IPS-11a (cell line): ENCODE results near the gene FLRT3.

Experiments used
- H3K4me3 ChIP-seq: one replicate; pipeline ENCODE4 v1.5.1; 2013; ENCODE audit warnings: low read depth, low read length, control low read depth

Gene FLRT3

DNA sequence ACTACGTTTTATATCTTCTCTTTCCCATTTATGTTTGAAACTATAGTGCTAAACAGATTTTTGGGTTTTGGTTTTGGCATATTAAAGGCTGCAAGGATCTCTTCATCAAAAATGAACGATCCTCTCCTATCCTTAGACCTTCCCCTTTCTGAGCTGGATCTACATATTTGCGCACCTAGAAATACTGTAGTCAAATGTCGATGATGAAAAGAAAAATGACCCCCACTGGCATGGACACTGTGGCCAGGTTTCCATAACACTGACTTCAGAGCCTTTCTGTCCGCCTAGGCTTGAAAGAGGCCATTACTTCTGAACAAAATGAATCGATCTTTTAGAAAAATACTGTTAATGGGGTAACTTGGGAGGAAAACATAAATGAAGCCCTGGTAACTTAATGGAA, 5.8 kb downstream of the FLRT3 start:
- H3K4me3 ChIP-seq = no peak overlapping the region

DNA sequence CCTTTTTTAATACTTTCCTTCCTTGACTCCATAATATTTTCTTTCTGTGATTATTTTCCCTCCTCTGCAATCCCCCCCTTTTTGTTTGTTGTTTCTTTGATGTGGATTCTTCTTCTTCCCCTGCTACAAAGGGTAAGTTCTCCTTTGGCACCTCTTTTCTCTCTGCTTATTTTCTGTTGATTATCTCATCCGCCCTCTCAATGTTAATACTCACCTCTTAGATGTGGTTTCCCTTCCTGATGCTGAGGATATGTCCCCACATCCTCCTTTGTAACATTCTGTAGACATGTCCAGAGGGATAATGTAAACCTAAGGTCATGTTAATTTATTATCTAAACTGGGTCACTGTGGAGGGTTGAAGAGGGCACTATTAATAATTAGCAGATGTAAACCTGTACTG, 17.7 kb downstream of the FLRT3 start:
- no peak overlapping the region for H3K4me3 ChIP-seq

DNA sequence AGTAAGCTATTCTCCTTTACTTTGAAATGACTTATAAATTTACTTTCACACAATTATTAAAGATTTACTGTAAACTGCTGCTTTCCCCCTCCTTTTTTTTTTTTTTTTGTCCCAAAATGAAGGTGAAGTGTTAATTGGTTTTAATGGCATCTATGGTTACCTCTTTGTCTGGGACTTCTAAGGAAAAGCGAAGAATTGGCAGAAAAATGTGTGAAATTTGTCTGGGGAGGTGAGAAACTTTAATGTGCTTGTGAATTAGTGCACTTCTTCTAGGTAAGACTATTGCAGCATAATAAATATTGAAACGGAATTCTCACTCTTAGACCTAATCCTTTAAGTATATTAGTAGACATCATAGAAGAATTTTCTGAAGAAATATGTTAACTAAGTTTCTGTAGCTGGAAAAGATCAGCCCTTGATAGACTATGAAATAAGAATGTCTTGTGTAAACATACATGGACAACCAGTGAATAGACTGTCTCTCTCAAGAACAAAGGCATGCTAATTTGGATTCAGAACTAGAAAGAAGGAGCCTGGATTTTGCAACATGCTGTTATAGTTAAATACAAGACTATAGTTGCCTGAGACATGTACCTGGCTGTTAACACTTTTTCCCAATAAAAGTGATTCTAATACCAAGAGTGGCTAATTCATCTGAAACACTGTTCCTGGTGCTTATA, 23.9 kb downstream of the FLRT3 start:
- H3K4me3 ChIP-seq = no peak overlapping the region

DNA sequence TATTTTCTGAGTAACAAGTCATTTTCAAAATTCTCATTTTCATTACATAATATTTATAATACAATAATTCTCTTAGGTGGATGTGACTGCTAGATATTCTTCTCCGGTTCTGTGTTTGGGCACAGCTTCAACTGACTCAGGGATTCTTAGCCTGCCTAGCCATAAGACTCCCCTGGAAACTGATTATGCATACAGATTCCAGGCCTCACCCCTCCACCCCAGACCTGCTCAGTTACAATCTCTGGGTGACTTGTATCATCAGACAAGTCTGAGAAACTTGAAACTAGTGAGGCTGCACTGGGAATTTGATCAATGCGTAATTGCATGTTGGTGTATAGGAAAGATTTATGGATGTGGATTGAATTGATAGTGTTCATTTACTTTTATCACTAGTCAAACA, 25.4 kb downstream of the FLRT3 start:
- H3K4me3 ChIP-seq = no peak overlapping the region

DNA sequence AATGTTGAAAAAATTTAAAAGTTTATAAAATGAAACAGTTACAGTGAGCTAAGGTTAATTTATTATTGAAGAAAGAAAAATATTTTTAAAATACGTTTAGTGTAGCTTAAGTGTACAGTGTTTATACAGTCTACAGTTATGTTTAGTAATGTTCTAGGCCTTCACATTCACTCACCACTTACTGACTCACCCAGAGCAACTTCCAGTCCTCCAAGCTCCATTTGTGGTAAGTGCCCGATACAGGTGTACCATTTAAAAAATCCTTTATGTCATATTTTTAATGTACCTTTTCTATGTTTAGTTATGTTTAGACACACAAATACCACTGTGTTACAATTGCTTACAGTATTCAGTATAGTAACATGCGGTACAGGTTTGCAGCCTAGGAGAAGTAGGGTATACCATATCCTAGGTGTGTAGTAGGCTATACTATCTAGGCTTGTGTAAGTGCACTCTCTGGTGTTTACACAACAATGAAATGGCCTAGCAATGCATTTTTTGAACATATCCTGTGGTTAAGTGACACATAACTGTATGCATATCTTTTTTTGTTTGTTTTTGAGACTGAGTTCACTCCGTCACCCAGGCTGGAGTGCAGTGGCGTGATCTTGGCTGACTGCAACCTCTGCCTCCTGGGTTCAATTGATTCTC, 26.3 kb downstream of the FLRT3 start:
- H3K4me3 ChIP-seq = no peak overlapping the region

DNA sequence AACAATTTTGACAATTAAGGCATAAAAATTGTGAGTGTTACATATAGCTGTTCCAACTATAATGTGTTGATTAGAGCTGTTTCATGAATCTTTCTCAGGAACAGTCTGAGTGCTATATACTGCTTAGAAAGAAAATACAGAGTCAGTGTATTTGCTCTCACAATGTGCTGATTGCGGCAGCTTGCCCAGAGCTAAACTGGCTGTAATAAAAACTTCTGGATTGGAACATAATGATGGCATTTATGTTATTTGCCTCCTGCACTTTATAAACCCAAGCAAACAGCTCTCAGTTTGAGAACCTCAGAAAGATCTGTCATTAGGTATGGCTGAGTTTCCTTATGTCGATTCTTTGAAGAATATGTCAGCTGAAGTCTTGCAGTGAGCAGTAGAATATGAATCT, 29.5 kb downstream of the FLRT3 start:
- H3K4me3 ChIP-seq = no peak overlapping the region

DNA sequence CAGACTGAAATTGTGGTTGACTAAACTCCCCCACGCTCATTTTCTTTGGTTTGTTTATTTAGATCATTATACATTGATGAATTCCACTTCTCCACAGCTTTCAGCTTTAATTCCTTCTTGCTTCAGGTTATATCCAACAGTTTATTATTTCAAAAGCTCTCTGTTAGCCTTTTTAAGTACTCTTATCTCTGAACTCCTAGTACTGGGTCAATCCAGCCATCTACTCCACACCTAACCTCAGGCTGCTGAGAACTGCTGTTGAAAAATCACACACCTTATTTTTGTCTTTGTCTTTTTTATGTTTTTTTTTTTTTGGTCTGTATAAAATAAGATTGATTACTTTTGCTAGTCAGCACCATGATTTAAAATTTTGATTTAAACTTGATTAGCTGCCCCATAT, 32.9 kb downstream of the FLRT3 start:
- H3K4me3 ChIP-seq = no peak overlapping the region

DNA sequence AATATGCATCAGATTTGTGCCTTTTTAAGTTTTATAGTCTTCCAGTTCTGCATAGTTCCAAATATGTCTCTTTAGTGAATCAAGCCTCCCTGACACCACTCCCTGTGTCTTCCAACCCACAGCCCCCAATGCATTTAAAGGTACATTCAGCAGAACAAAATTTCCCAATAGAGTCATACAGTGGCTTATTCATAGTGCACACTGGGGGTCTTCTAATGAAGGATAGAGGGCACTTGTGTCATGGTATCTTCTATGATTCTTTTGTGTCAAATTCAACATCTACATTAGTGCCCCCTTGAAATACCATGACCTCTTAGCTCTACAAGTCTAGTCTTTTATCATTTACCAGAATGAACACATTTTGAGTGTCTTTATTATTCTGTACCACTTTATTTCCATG, 33.8 kb downstream of the FLRT3 start:
- H3K4me3 ChIP-seq = no peak overlapping the region

DNA sequence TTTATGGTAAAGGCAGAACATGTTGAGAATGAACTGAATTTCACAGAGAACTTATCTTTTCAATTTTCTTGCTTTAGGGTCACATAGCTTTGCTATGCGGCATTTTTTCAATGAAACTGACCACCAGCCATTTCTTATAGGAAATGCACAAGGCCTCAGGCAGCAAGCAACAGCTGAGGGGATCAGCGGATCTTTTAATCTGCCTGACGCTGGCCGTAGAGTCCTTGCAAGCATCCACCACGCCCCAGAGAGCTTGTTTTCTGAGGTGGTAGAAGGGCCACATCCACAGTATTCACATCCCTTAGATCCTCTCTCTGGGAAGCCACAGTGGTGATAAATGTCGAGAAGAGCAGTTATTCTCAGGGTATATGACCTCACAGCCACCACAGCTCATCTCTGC, 34.3 kb downstream of the FLRT3 start:
- no peak overlapping the region for H3K4me3 ChIP-seq

DNA sequence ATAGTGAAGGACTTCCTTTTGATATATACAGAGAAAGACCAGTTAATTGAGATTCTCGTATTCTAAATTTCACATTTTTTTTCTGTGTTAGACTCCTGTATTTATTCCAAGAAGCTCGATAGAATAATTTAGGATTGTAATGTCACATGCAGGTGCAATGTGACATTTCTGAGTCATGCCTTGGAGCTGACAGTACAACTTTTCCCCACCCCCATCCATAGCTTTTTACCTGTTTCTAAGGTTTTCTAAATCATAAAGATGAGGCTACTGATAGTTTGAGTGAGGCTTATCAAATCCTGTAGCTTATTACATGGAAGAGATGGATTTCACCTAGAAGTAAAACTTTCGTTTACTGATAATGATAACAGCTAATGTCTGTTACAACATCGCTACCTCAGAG, 37.6 kb downstream of the FLRT3 start:
- H3K4me3 ChIP-seq = no peak overlapping the region

DNA sequence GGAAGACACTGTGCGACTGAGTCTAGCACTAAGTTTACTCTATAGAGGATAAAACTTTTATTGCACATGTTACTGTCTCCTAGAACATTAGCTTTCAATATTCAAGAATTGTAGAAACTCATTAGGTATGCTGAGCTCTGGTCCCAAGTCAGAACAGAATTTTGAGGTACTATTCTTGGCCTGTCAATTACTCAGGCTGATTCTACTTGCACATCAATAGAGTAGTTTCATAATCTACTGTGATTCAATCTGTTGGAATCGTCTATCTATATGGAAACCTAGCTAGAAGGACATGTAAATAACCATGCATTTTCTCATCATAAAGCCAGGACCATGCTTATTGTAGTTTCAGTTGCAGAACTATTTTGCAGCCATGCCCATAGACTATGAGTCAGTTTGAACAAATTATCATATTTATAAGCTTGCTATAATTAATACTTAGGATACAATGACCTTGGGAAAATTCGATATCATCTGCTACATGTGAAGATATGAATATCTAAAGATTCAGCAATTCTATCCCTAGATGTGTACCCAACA, 41.6 kb downstream of the FLRT3 start:
- no peak overlapping the region for H3K4me3 ChIP-seq

DNA sequence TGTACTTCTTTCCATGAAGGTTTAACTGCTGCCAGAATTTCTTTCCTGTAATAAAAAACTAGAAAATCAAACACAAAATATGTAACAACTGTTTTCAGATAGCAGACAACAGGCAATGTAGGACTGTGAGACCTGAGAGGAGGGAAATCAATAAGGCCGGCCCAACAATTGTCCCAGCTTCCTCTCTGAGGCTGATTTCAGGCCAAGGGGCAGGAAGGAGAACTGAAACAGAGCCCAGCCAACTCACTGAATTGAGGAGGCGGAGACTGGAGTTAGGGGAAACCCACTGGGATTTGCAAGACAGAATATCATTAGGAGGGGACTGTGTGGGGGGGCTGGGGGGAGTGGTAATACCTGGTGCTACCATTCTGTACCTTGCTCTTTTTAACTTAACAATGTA, 42.2 kb downstream of the FLRT3 start:
- no peak overlapping the region for H3K4me3 ChIP-seq

DNA sequence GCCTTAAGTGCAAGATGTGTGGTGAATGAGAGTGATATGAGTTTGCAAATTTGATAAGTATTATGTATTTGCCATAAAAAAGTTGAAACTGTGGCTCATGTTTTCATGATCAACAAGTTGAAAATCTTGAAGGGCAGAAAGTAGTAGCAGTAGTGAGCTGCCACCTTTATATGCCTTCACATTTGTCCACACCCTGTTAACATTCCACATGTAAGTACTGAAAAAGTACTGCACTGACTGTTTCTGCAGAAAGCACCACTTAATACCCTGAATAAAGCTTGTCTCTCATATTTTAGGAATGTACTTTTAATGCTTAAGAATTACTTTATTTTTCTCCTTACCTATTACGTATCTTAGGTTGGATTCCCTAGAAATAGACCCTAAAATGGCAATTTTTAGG, 45.9 kb downstream of the FLRT3 start:
- H3K4me3 ChIP-seq = no peak overlapping the region

DNA sequence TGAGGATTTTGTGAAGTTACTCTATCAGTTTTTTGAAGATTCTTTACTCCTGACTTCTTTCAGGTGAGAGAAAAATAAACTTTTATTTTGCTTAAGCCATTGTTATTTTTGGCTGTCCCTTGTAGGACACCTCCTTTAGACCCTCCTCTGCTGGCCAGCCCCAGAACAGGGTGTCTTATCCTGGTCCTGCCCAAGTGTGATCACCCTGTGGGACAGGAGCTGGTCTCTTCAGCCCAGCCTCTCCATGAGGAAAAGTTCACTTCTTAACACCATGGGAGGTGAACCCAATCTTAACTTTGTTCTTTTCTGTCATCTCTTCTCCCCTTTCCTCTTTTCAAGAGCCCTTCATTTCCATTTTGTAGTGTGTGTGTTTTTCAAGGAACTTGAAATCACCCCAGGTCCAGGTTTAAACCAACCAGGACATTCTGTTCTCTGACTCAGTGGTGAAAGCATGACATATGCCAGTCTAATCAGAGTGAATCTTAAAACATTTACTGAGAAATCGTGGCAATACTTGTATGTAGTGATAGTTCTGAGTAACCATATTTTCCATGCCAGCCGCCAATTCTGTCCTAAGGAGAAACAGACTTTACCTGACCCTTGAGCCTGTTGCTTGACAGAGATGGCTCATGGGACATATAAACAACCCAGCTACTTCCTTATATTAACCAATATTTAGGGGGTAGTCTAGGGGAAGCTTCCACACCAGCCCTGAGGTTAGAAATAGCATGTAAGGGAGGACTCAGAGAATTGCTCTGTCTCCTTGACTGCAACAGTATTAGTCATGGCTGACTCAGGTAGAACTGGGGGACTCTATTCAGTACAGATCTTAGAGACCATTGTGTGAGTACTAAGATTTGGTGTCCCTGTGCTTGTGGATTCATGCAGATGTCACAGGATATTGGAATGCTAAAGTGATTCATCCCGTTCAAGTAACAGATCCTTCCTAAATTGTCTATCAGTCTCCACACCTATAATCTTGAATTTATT, 48.8 kb downstream of the FLRT3 start:
- H3K4me3 ChIP-seq = no peak overlapping the region

DNA sequence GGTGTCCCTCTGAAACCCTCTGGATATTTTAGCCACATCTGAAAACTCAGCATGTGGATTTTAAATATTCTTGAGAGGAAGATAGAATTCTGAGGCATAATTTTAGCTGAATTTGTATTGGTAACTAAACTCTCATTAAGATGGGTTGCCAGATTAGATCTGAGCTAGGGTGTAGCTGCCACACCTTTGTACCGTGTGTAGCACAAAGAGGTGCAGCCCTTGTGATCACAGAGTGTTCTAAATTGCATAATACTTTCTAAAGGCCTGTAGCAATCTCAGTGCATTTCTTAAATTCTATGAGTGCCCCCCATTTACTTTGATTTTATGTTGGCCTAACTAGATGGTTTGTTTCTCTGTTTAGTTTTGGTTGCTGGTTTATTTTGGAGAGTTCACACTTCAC, 53.0 kb downstream of the FLRT3 start:
- no peak overlapping the region for H3K4me3 ChIP-seq

DNA sequence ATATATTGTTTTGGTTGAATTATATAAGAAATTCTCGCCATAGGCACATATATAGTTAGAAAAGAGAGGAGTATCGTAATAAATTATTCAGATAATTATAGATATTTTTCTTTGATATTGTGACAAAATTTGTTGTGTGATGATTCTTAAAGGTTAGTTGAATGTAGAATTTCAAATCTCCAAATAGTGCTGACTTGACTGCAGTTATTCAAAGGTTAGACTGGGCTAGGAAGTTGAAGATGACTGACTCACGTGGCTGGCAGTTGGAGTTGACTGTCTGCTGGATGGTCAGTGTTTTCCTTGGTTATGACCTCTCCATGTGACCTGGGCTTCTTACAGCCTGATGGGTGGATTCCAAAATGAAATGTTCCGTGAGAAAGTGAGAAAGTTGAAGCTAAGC, 55.3 kb downstream of the FLRT3 start:
- H3K4me3 ChIP-seq = no peak overlapping the region
